ENCODE data around the gene USP48. TPM values are rescaled to one million over a fixed set of nuclear protein-coding genes. Genes with fewer than 3 reads are reported as not detected.

Gene USP48
- total RNA-seq, 4 donors from 2014 or later, result 23.5 to 51.9 (median 39.7) TPM

GRCh38 chr1:21693732-21694131, 89.2 kb downstream of the USP48 start:
- intact Hi-C loops (cut with DNase I), result no loop called here
- DNase-seq, result no peak
- no peaks in the 10 kb centered on the region for H3K27me3 ChIP-seq
- TF ChIP-seq POLR2A (IDR thresholded peaks at IDR 0.05), result no peak
- TF ChIP-seq CTCF (IDR thresholded peaks at IDR 0.05), result no peak
- H3K4me1 ChIP-seq, result no peaks in the 10 kb centered on the region
- no peak overlapping the region for H3K4me3 ChIP-seq
- no peaks in the 10 kb centered on the region for H3K9me3 ChIP-seq
- no peak overlapping the region for H3K27ac ChIP-seq
- peaks cover 0 to 96% (median 23%) of the 10 kb centered on the region in 3 donors for H3K36me3 ChIP-seq

GRCh38 chr1:21691739-21692138, 91.2 kb downstream of the USP48 start:
- H3K36me3 ChIP-seq, result peaks cover 4 to 100% (median 32%) of the 10 kb centered on the region in 3 donors
- no peaks in the 10 kb centered on the region for H3K27me3 ChIP-seq
- H3K4me3 ChIP-seq, result no peak overlapping the region
- intact Hi-C loops (cut with DNase I), result no loop called here
- H3K4me1 ChIP-seq, result no peaks in the 10 kb centered on the region
- no peak for TF ChIP-seq CTCF (IDR thresholded peaks at IDR 0.05)
- no peak for TF ChIP-seq POLR2A (IDR thresholded peaks at IDR 0.05)
- 43 to 79% methylated on average over 3 of the region's 3 CpGs for WGBS, 2 donors
- no peak overlapping the region for H3K27ac ChIP-seq
- no peaks in the 10 kb centered on the region for H3K9me3 ChIP-seq
- DNase-seq, result no peak

- H3K36me3 ChIP-seq, result peaks cover 4 to 100% (median 35%) of the 10 kb centered on the region in 3 donors
- no peak overlapping the region for H3K27ac ChIP-seq
- no peak for DNase-seq
- no peaks in the 10 kb centered on the region for H3K4me1 ChIP-seq
- TF ChIP-seq CTCF (IDR thresholded peaks at IDR 0.05), result no peak
- TF ChIP-seq POLR2A (IDR thresholded peaks at IDR 0.05), result no peak
- WGBS, 2 donors, result 88 to 91% methylated on average over 6 of the region's 6 CpGs
- H3K27me3 ChIP-seq, result no peaks in the 10 kb centered on the region
- no peak overlapping the region for H3K4me3 ChIP-seq
- no peaks in the 10 kb centered on the region for H3K9me3 ChIP-seq
- intact Hi-C loops (cut with DNase I), result no loop called here
Measured at GRCh38 chr1:21689661-21690372, 93.1 kb downstream of the USP48 start.

- H3K36me3 ChIP-seq, result peaks cover 4 to 100% (median 16%) of the 10 kb centered on the region in 3 donors
- TF ChIP-seq CTCF (IDR thresholded peaks at IDR 0.05) (no peak), POLR2A (IDR thresholded peaks at IDR 0.05) (no peak)
- no peaks in the 10 kb centered on the region for H3K9me3 ChIP-seq
- intact Hi-C loops (cut with DNase I), result no loop called here
- H3K27ac ChIP-seq, result no peak overlapping the region
- H3K4me3 ChIP-seq, result no peak overlapping the region
- no peaks in the 10 kb centered on the region for H3K4me1 ChIP-seq
- 95 to 100% methylated on average over 2 of the region's 2 CpGs for WGBS, 2 donors
- no peaks in the 10 kb centered on the region for H3K27me3 ChIP-seq
- DNase-seq, result no peak
Measured at GRCh38 chr1:21687081-21687529, 95.8 kb downstream of the USP48 start.

GRCh38 chr1:21685946-21686678, 96.8 kb downstream of the USP48 start:
- 94 to 98% methylated on average over 4 of the region's 4 CpGs for WGBS, 2 donors
- Histone ChIP-seq H3K4me3 (no peak overlapping the region), H3K9me3 (no peaks in the 10 kb centered on the region), H3K27ac (no peak overlapping the region), H3K4me1 (no peaks in the 10 kb centered on the region), H3K36me3 (peaks cover 4 to 100% (median 16%) of the 10 kb centered on the region in 3 donors), H3K27me3 (no peaks in the 10 kb centered on the region)
- intact Hi-C loops (cut with DNase I), result no loop called here
- DNase-seq, result no peak
- TF ChIP-seq CTCF (IDR thresholded peaks at IDR 0.05) (no peak), POLR2A (IDR thresholded peaks at IDR 0.05) (no peak)

Measured in esophagus squamous epithelium (tissue), 5 donors.